HEK293T (cell line): Measurements from ENCODE around the gene BPHL.
"Not testable (repeated sequence)": the region's sequence is repeated elsewhere in the genome, so short reads cannot be mapped to it uniquely, and the experiment has no call there.

Source experiments
- CTCF ChIA-PET: fragments of 350-600 bp; formaldehyde crosslinking; extraction: SDS; loops from one replicate; lab custom pipeline; 2021; ENCODE audit warnings: antibody characterized with exemption, inconsistent platforms; lab: Yijun Ruan, JAX
- POLR2A ChIA-PET: fragments of 350-600 bp; formaldehyde crosslinking; extraction: SDS; loops from one replicate; lab custom pipeline; 2020; ENCODE audit warnings: antibody characterized with exemption, inconsistent platforms; lab: Yijun Ruan, JAX
- DNase-seq: peaks from one replicate; pipeline ENCODE4 v3.0.0; 2012; ENCODE audit warnings: mixed read lengths; ENCODE audit errors: extremely low spot score
- ARNT ChIP-seq: fragments of 450-650 bp; IDR thresholded peaks from 2 replicates; pipeline ENCODE4 v1.6.1; 2017; ENCODE audit warnings: mild to moderate bottlenecking
- BHLHE40 ChIP-seq: fragments of 450-650 bp; IDR thresholded peaks from 2 replicates; pipeline ENCODE4 v1.6.1; 2016; ENCODE audit warnings: mild to moderate bottlenecking, moderate library complexity, borderline replicate concordance
- CTBP1 ChIP-seq: fragments of 450-650 bp; IDR thresholded peaks from 2 replicates; pipeline ENCODE4 v1.6.1; 2016; ENCODE audit warnings: borderline replicate concordance
- ELF4 ChIP-seq: fragments of 450-650 bp; IDR thresholded peaks from 2 replicates; pipeline ENCODE4 v1.6.1; 2017; ENCODE audit warnings: antibody characterized with exemption
- FOXA1 ChIP-seq: fragments of 450-650 bp; IDR thresholded peaks from 2 replicates; pipeline ENCODE4 v1.6.1; 2016; ENCODE audit warnings: mild to moderate bottlenecking
- FOXK2 ChIP-seq: fragments of 450-650 bp; IDR thresholded peaks from 2 replicates; pipeline ENCODE4 v1.6.1; 2016; ENCODE audit warnings: mild to moderate bottlenecking
- FOXM1 ChIP-seq: fragments of 450-650 bp; IDR thresholded peaks from 2 replicates; pipeline ENCODE4 v1.6.1; 2017; ENCODE audit warnings: mild to moderate bottlenecking, borderline replicate concordance
- HDGF ChIP-seq: fragments of 450-650 bp; IDR thresholded peaks from 2 replicates; pipeline ENCODE4 v1.6.1; 2017; ENCODE audit warnings: antibody characterized with exemption, borderline replicate concordance
- L3MBTL2 ChIP-seq: fragments of 450-650 bp; conservative IDR thresholded peaks from 2 replicates; pipeline ENCODE4 v1.6.1; 2016; ENCODE audit warnings: mild to moderate bottlenecking
- LEF1 ChIP-seq: fragments of 450-650 bp; IDR thresholded peaks from 2 replicates; pipeline ENCODE4 v1.6.1; 2017; ENCODE audit warnings: mild to moderate bottlenecking, borderline replicate concordance
- NFRKB ChIP-seq: fragments of 450-650 bp; IDR thresholded peaks from 2 replicates; pipeline ENCODE4 v1.6.1; 2016; ENCODE audit warnings: mild to moderate bottlenecking, moderate library complexity
- PKNOX1 ChIP-seq: fragments of 450-650 bp; IDR thresholded peaks from 2 replicates; pipeline ENCODE4 v1.6.1; 2016
- SP1 ChIP-seq: fragments of 450-650 bp; IDR thresholded peaks from 2 replicates; pipeline ENCODE4 v1.6.1; 2017
- SUZ12 ChIP-seq: fragments of 450-650 bp; IDR thresholded peaks from 2 replicates; pipeline ENCODE4 v1.6.1; 2016; ENCODE audit warnings: mild to moderate bottlenecking
- TARDBP ChIP-seq: fragments of 450-650 bp; IDR thresholded peaks from 2 replicates; pipeline ENCODE4 v1.6.1; 2016
- ZNF384 ChIP-seq: fragments of 450-650 bp; IDR thresholded peaks from 2 replicates; pipeline ENCODE4 v1.6.1; 2016

BPHL gene

DNA sequence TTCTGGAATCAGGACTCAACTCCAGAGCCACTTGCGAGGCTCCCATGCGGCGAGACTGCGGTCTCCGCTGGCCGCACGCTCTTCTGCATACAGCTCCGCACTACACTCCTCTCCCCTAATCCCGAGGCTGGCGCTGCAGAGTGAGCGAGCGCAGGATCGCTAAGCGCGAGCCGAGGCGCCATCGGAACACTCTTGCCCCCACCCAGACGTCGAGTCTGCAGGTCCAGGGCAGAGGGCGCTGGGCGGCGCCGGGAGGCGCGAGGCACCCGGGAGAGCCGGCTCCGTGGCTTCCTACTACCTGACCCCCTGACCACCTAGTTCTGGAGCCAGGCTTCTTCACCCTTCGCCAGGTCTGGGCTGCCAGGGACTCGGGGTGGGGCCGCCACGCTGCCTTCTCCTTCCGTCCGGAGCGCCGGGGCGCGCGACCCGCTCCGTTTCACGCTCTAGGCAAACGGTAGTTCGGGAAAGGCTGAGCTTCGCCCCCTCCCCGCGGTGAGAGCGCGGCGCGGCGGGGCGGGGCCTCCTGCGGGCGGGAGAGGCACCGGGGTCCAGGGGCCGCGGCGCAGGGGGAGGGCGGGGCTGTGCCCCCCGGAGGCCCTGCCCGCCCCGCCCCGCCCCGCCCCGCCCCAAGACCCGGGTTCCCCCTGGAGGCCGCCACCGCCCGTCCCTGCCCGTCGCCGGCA lies 44.2 kb downstream of the BPHL start:
- POLR2A ChIA-PET, result interaction anchor here (0.6 to 1.7 kb wide), 17 partner anchors 9 to 174 kb away, joined by 3 to 11 read pairs (median 3); partner anchors contain the start of gene TUBB2B
- no peak for TF ChIP-seq ELF4
- peak; percentile 71; the same call in 1 of the 2 replicates for TF ChIP-seq ARNT
- peak; percentile 90 for TF ChIP-seq L3MBTL2
- CTCF ChIA-PET, result interaction anchor here (0.6 to 1.5 kb wide), 4 partner anchors 23 to 101 kb away, joined by 3 to 5 read pairs (median 4); no protein-coding TSS in a partner anchor
- DNase-seq, result peak; percentile 78

DNA sequence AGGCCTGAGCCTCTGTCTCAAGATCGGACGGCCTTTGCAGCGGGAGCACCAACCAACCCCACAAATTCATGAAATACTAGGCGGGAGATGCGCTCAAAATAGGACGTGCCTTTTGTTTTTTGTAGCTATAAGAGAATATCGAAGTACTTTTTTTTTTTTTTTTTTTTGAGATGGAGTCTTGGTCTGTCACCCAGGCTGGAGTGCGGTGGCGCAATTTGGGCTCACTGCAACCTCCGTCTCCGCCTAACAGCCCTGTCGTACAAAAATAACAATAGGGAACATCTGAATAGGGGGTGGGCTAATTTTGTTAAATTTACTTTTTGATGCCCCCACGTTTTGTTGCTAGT lies 44.7 kb downstream of the BPHL start:
- DNase-seq, result no peak
- TF ChIP-seq ZNF384 (peak; percentile 81; the same call in 1 of the 2 replicates), SP1 (no peak)
- CTCF ChIA-PET, result interaction anchor here (0.8 to 1.5 kb wide), 2 partner anchors 40 to 99 kb away, joined by 3 to 4 read pairs; no protein-coding TSS in a partner anchor
- POLR2A ChIA-PET, result interaction anchor here (0.6 to 1.7 kb wide), 11 partner anchors 8 to 175 kb away, joined by 3 to 11 read pairs (median 3); partner anchors contain the start of gene TUBB2B

GRCh38 chr6:3164388-3164787 lies 45.9 kb downstream of the BPHL start:
- CTCF ChIA-PET, result no interaction called here
- POLR2A ChIA-PET, result interaction anchor here (1.4 kb wide), 1 partner anchor 67 kb away, joined by 3 read pairs; no protein-coding TSS in a partner anchor

GRCh38 chr6:3165631-3166534 lies 47.4 kb downstream of the BPHL start:
- POLR2A ChIA-PET, result interaction anchor here (0.8 to 1.8 kb wide), 5 partner anchors 9 to 176 kb away, joined by 3 to 8 read pairs (median 3); partner anchors contain the start of gene TUBB2A
- DNase-seq, result no peak
- TF ChIP-seq HDGF (no peak), CTBP1 (no peak), LEF1 (no peak), ZNF384 (no peak), ELF4 (no peak), FOXM1 (no peak), NFRKB (no peak), SUZ12 (no peak), BHLHE40 (no peak), PKNOX1 (no peak)
- CTCF ChIA-PET, result interaction anchor here (0.7 to 1.4 kb wide), 3 partner anchors 81 to 86 kb away, joined by 3 to 4 read pairs (median 3); no protein-coding TSS in a partner anchor

More at GRCh38 chr6:3164388-3164787, 45.9 kb downstream of the BPHL start:
- DNase-seq, result no peak
- TF ChIP-seq ZNF384 (no peak), LEF1 (no peak), NFRKB (no peak), SP1 (no peak), TARDBP (no peak), PKNOX1 (no peak), L3MBTL2 (no peak), BHLHE40 (no peak), CTBP1 (no peak), SUZ12 (no peak), FOXK2 (no peak), FOXA1 (no peak), ELF4 (no peak), ARNT (no peak), FOXM1 (no peak), HDGF (no peak)

GRCh38 chr6:3166535-3167225 lies 48.2 kb downstream of the BPHL start:
- ChIA-PET POLR2A (interaction anchor here (0.8 to 1.8 kb wide), 3 partner anchors 10 to 177 kb away, joined by 3 to 8 read pairs (median 3); no protein-coding TSS in a partner anchor), CTCF (interaction anchor here (1.4 kb wide), 1 partner anchor 84 kb away, joined by 4 read pairs; no protein-coding TSS in a partner anchor)
- not testable (repeated sequence) for DNase-seq

GRCh38 chr6:3168046-3168445 lies 49.5 kb downstream of the BPHL start:
- POLR2A ChIA-PET, result interaction anchor here (1.4 kb wide), 1 partner anchor 9 kb away, joined by 3 read pairs; no protein-coding TSS in a partner anchor
- CTCF ChIA-PET, result interaction anchor here (0.9 kb wide), 1 partner anchor 9 kb away, joined by 3 read pairs; no protein-coding TSS in a partner anchor
- not testable (repeated sequence) for DNase-seq

- DNase-seq, CTCF ChIA-PET, POLR2A ChIA-PET: not testable (repeated sequence)
These were observed 52.2 kb downstream of the BPHL start for GRCh38 chr6:3170676-3171075.

DNA sequence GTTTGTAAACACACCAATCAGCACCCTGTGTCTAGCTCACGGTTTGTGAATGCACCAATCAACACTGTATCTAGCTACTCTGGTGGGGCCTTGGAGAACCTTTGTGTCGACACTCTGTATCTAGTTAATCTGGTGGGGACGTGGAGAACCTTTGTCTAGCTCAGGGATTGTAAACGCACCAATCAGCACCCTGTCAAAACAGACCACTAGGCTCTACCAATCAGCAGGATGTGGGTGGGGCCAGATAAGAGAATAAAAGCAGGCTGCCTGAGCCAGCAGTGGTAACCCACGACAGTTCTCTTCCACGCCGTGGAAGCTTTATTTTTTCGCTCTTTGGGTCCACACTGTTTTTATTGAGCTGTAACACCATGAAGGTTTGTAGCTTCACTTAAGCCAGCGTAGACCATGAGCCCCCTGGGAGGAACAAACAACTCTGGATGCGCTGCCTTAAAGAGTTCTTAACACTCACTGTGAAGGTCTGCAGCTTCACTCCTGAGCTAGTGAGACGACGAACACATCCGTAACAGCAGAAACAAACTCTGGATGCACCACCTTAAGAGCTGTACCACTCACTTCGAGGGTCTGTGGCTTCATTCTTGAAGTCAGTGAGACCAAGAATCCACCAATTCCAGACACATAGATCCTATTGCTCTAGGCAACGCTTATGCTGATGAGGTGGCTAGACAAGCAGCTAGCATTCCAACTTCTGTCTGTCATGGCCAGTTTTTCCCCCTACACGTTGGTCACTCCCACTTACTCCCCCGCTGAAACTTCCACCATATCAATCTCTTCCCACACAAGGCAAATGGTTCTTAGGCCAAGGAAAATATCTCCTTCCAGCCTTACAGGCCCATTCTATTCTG lies 53.0 kb downstream of the BPHL start:
- POLR2A ChIA-PET, result interaction anchor here (0.5 to 1.3 kb wide), 3 partner anchors 9 to 14 kb away, joined by 3 to 4 read pairs (median 3); partner anchors contain the start of gene TUBB2A
- DNase-seq, CTCF ChIA-PET: not testable (repeated sequence)

- DNase-seq, CTCF ChIA-PET: not testable (repeated sequence)
- POLR2A ChIA-PET, result interaction anchor here (1.3 kb wide), 1 partner anchor 15 kb away, joined by 3 read pairs; the partner anchor contains the start of gene TUBB2A
These were observed 54.3 kb downstream of the BPHL start for GRCh38 chr6:3172789-3173188.

DNA sequence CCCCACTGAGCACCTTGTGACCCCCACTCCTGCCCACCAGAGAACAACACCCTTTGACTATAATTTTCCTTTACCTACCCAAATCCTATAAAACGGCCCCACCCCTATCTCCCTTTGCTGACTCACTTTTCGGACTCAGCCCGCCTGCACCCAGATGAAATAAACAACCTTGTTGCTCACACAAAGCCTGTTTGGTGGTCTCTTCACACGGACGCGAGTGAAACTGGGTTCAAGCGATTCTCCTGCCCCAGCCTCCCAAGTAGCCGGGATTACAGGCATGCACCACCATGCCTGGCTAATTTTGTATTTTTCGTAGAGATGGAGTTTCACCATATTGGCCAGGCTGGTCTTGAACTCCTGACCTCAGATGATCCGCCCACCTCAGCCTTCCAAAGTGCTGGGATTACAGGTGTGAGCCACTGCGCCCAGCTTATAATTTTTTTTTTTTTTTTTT lies 55.2 kb downstream of the BPHL start:
- DNase-seq, CTCF ChIA-PET, POLR2A ChIA-PET: not testable (repeated sequence)
